ENCODE measurements around the gene SLC26A1.

GRCh38 chr4:950136-951020 is 42.8 kb downstream of the SLC26A1 start:
- TF ChIP-seq CTCF (IDR thresholded peaks at IDR 0.05) (no peak), POLR2A (IDR thresholded peaks at IDR 0.05) (no peak), POLR2AphosphoS5 (IDR thresholded peaks at IDR 0.05) (no peak)
